IMR-90 (cell line): ENCODE results near the gene FAM13B. TPM values are rescaled to one million over a fixed set of nuclear protein-coding genes. Genes with fewer than 3 reads are reported as not detected.

Experiments used
- ATAC-seq: fragments of 200-7000 bp; cut with Tn5 transposase; 2 replicates; pipeline ENCODE4 v1.9.1; 2020; ENCODE audit warnings: low read depth, mild to moderate bottlenecking, moderate library complexity
- BruUV-seq: library from RNA; stranded (reverse); fragments of 400-500 nt; replicated peaks from 2 replicates; lab custom pipeline; 2021; lab: Mats Ljungman, UMichigan
- CTCF ChIA-PET: fragments of 300-600 bp; formaldehyde crosslinking; extraction: SDS; loops from one replicate; lab custom pipeline; 2021; ENCODE audit warnings: antibody characterized with exemption; lab: Yijun Ruan, JAX
- POLR2A ChIA-PET: fragments of 300-600 bp; sonication (Branson Sonifier 250); formaldehyde crosslinking; loops from one replicate; lab custom pipeline; 2022; ENCODE audit warnings: antibody characterized with exemption; ENCODE audit not compliant: unreplicated experiment; lab: Charles Lee
- DNase-seq: peaks from one replicate; pipeline ENCODE4 v3.0.0; 2013
- H2AFZ ChIP-seq: replicated peaks from 2 replicates; pipeline ENCODE3; 2013; ENCODE audit warnings: low read length, mild to moderate bottlenecking; ENCODE audit not compliant: poor library complexity
- H2AK5ac ChIP-seq: 2 replicates; pipeline ENCODE4 v1.6.1; 2013; ENCODE audit warnings: low read depth, low read length, inconsistent platforms
- H2AK9ac ChIP-seq: replicated peaks from 2 replicates; pipeline ENCODE3; 2013; ENCODE audit warnings: mild to moderate bottlenecking, low read depth, low read length, moderate library complexity; ENCODE audit not compliant: poor library complexity
- H2BK120ac ChIP-seq: 2 replicates; pipeline ENCODE4 v1.6.1; 2013; ENCODE audit warnings: low read depth, low read length, inconsistent platforms
- H2BK15ac ChIP-seq: 3 replicates; pipeline ENCODE4 v1.6.1; 2013; ENCODE audit warnings: low read depth, low read length, inconsistent platforms
- H2BK20ac ChIP-seq: 2 replicates; pipeline ENCODE4 v1.6.1; 2013; ENCODE audit warnings: low read depth, mild to moderate bottlenecking, inconsistent platforms, low read length, moderate library complexity
- H2BK5ac ChIP-seq: 2 replicates; pipeline ENCODE4 v1.6.1; 2013; ENCODE audit warnings: mild to moderate bottlenecking, low read depth, low read length, inconsistent platforms; ENCODE audit not compliant: poor library complexity, severe bottlenecking
- H3K14ac ChIP-seq: replicated peaks from 2 replicates; pipeline ENCODE4 v1.6.1; 2013; ENCODE audit warnings: low read depth, low read length, inconsistent platforms
- H3K18ac ChIP-seq: 2 replicates; pipeline ENCODE4 v1.6.1; 2013; ENCODE audit warnings: low read depth, low read length, control low read depth
- H3K23ac ChIP-seq: 2 replicates; pipeline ENCODE4 v1.6.1; 2013; ENCODE audit warnings: low read depth, low read length, inconsistent platforms
- H3K27ac ChIP-seq: 2 replicates; pipeline ENCODE4 v1.5.1; 2013; ENCODE audit warnings: mild to moderate bottlenecking, control low read depth, low read length; ENCODE audit not compliant: insufficient read depth
- H3K27me3 ChIP-seq: 2 replicates; pipeline ENCODE4 v1.6.1; 2013; ENCODE audit warnings: low read length; ENCODE audit not compliant: control insufficient read depth, insufficient read depth
- H3K36me3 ChIP-seq: 2 replicates; pipeline ENCODE4 v1.6.1; 2013; ENCODE audit warnings: low read length, mixed read lengths; ENCODE audit not compliant: control insufficient read depth, insufficient read depth
- H3K4ac ChIP-seq: 2 replicates; pipeline ENCODE4 v1.6.1; 2013; ENCODE audit warnings: low read depth, low read length, inconsistent platforms
- H3K4me1 ChIP-seq: 2 replicates; pipeline ENCODE4 v1.6.1; 2013; ENCODE audit warnings: low read length, mixed read lengths; ENCODE audit not compliant: control insufficient read depth, insufficient read depth
- H3K4me2 ChIP-seq: 2 replicates; pipeline ENCODE4 v1.6.1; 2013; ENCODE audit warnings: low read depth, mild to moderate bottlenecking, control low read depth, low read length, moderate library complexity
- H3K4me3 ChIP-seq: 2 replicates; pipeline ENCODE4 v1.5.1; 2013; ENCODE audit warnings: low read depth, mild to moderate bottlenecking, control low read depth, low read length, moderate library complexity; ENCODE audit not compliant: insufficient read depth
- H3K56ac ChIP-seq: 2 replicates; pipeline ENCODE4 v1.6.1; 2013; ENCODE audit warnings: low read length, inconsistent platforms; ENCODE audit not compliant: insufficient read depth; ENCODE audit errors: extremely low read depth
- H3K79me1 ChIP-seq, 2 experiments: 2 replicates each; pipeline ENCODE4 v1.6.1; 2013; ENCODE audit warnings: low read length in 2 of 2, inconsistent platforms in 1 of 2, low read depth in 1 of 2
- H3K9ac ChIP-seq: 2 replicates; pipeline ENCODE4 v1.6.1; 2013; ENCODE audit warnings: low read depth, low read length, control low read depth
- H3K9me1 ChIP-seq: 2 replicates; pipeline ENCODE4 v1.6.1; 2013; ENCODE audit warnings: low read length, inconsistent platforms; ENCODE audit not compliant: insufficient read depth
- H3K9me3 ChIP-seq: 2 replicates; pipeline ENCODE4 v1.6.1; 2013; ENCODE audit warnings: low read length; ENCODE audit not compliant: control insufficient read depth, insufficient read depth
- H4K20me1 ChIP-seq: 2 replicates; pipeline ENCODE4 v1.6.1; 2013; ENCODE audit warnings: low read length, inconsistent platforms; ENCODE audit not compliant: insufficient read depth
- H4K5ac ChIP-seq: 2 replicates; pipeline ENCODE4 v1.6.1; 2013; ENCODE audit warnings: mild to moderate bottlenecking, low read depth, low read length, control low read depth
- H4K8ac ChIP-seq, 2 experiments: 2 replicates each; pipeline ENCODE4 v1.6.1; 2013; ENCODE audit warnings: low read depth in 2 of 2, low read length in 2 of 2, control low read depth in 1 of 2, inconsistent platforms in 1 of 2
- H4K91ac ChIP-seq: 2 replicates; pipeline ENCODE4 v1.6.1; 2013; ENCODE audit warnings: low read depth, low read length, inconsistent platforms; ENCODE audit not compliant: insufficient read depth
- CEBPB ChIP-seq: IDR thresholded peaks from 2 replicates; pipeline ENCODE4 v1.6.1; 2012; ENCODE audit warnings: low read depth, low read length, improper control_type of control experiment
- CHD1 ChIP-seq: IDR thresholded peaks from 2 replicates; pipeline ENCODE4 v1.6.1; 2012; ENCODE audit warnings: low read depth, low read length, improper control_type of control experiment
- FOS ChIP-seq: fragments of 150-350 bp; IDR thresholded peaks from 2 replicates; pipeline ENCODE4 v1.6.1; 2016; ENCODE audit warnings: low read depth, low read length
- MAFK ChIP-seq: IDR thresholded peaks from 2 replicates; pipeline ENCODE4 v1.6.1; 2012; ENCODE audit warnings: low read depth, low read length, improper control_type of control experiment
- NFE2L2 ChIP-seq: fragments of 150-350 bp; IDR thresholded peaks from 2 replicates; pipeline ENCODE4 v1.6.1; 2016; ENCODE audit warnings: low read depth, mild to moderate bottlenecking, low read length
- RAD21 ChIP-seq: IDR thresholded peaks from 2 replicates; pipeline ENCODE4 v1.6.1; 2012; ENCODE audit warnings: low read length, improper control_type of control experiment
- WGBS, 2 experiments: methylation state at CpG; one replicate each; pipeline versions ENCODE4 v1.1.5 to v1.1.7; 2013; ENCODE audit warnings: missing lambda C conversion rate in 2 of 2; ENCODE audit not compliant: insufficient read length in 1 of 2; ENCODE audit errors: extremely low coverage in 2 of 2; 5-methylcytosine and 5-hydroxymethylcytosine counted together
- dilution Hi-C: fragments of 300-500 bp; cut with HindIII; formaldehyde crosslinking; loops from one replicate; pipeline ENCODE4 v1.14.3; 2018; ENCODE audit warnings: low sequenced_read_pairs; ENCODE audit not compliant: unreplicated experiment
- in situ Hi-C: fragments of 300-500 bp; cut with MboI; formaldehyde crosslinking; loops from 3 replicates; pipeline ENCODE4 v1.14.3; 2019; ENCODE audit warnings: low sequenced_read_pairs, inconsistent platforms, mixed read lengths
- intact Hi-C: fragments of 100-400 bp; cut with micrococcal nuclease; formaldehyde crosslinking; loops from 2 replicates; pipeline ENCODE4 v1.10.0; 2022
- polyA plus RNA-seq, 3 experiments: library from polyadenylated mRNA; depleted of rRNA; stranded (reverse); fragments of >200 nt; gene quantifications; 2 replicates each; pipeline ENCODE4 v1.2.3, GENCODE V29; 2012; ENCODE audit warnings: low replicate concordance in 1 of 3
- total RNA-seq: library from RNA; depleted of rRNA; stranded (reverse); fragments of >200 nt; gene quantifications from 2 replicates; pipeline ENCODE4 v1.2.3, GENCODE V29; 2012
- TF ChIP-seq, protein P1 (sequence below): conservative IDR thresholded peaks from 2 replicates; pipeline ENCODE4 v1.5.1; 2012; ENCODE audit warnings: mild to moderate bottlenecking, low read depth, low read length, improper control_type of control experiment

The FAM13B gene
- total and polyA plus RNA-seq, 2 of the 4 experiments (the other 2 are of a cell fraction), result 14.6 to 15.1 TPM

DNA sequence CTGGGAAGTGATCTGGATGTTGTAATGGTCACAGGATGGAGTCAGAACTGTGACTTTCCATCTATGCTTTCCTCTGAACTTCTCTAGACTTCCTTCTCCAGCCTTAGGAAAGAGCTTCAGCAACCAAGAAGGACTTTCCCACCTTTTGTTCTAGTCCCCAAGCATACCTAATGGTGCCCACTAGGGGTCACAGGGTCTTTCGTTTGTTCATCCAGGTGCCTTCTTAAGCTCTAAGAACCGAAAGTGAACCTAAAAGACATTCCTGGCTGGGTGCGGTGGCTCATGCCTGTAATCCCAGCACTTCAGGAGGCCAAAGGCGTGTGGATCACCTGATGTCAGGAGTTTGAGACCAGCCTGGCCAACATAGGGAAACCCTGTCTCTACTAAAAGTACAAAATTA lies 49.2 kb upstream of the FAM13B start:
- no peak overlapping the region for H2AK9ac ChIP-seq
- no peak overlapping the region for H2BK20ac ChIP-seq
- 45% methylated on average over 2 of the region's 4 CpGs; no CpG with 5 or more reads in 1 of the 2 experiments for WGBS, 2 experiments
- no peak overlapping the region for H4K8ac ChIP-seq
- no peaks in the 10 kb centered on the region for H3K9me3 ChIP-seq
- H3K18ac ChIP-seq, result no peak overlapping the region
- H2BK120ac ChIP-seq, result no peak overlapping the region
- TF ChIP-seq MAFK, result no peak
- TF ChIP-seq CHD1, result no peak
- no peak for TF ChIP-seq NFE2L2
- TF ChIP-seq, protein P1, sequence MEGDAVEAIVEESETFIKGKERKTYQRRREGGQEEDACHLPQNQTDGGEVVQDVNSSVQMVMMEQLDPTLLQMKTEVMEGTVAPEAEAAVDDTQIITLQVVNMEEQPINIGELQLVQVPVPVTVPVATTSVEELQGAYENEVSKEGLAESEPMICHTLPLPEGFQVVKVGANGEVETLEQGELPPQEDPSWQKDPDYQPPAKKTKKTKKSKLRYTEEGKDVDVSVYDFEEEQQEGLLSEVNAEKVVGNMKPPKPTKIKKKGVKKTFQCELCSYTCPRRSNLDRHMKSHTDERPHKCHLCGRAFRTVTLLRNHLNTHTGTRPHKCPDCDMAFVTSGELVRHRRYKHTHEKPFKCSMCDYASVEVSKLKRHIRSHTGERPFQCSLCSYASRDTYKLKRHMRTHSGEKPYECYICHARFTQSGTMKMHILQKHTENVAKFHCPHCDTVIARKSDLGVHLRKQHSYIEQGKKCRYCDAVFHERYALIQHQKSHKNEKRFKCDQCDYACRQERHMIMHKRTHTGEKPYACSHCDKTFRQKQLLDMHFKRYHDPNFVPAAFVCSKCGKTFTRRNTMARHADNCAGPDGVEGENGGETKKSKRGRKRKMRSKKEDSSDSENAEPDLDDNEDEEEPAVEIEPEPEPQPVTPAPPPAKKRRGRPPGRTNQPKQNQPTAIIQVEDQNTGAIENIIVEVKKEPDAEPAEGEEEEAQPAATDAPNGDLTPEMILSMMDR, result no peak
- no peak for TF ChIP-seq RAD21
- no peak for TF ChIP-seq CEBPB
- TF ChIP-seq FOS, result no peak
- H3K27ac ChIP-seq, result no peak overlapping the region
- ChIA-PET POLR2A (no interaction called here), CTCF (interaction anchor here (0.6 kb wide), 1 partner anchor 40 kb away, joined by 4 read pairs; no protein-coding TSS in a partner anchor)
- no peak overlapping the region for H3K4ac ChIP-seq
- in situ Hi-C loops, result no loop called here
- no peak overlapping the region for H3K4me2 ChIP-seq
- no peak overlapping the region for H2AFZ ChIP-seq
- no peak overlapping the region for H3K56ac ChIP-seq
- H2BK5ac ChIP-seq, result no peak overlapping the region
- H3K36me3 ChIP-seq, result no peaks in the 10 kb centered on the region
- H3K14ac ChIP-seq, result no peak overlapping the region
- ATAC-seq (no peak), DNase-seq (no peak)
- dilution Hi-C loops, result no loop called here
- no peaks in the 10 kb centered on the region; the same call in 1 of the 2 replicates for H3K27me3 ChIP-seq
- no peak overlapping the region for H3K9ac ChIP-seq
- no peaks in the 10 kb centered on the region for H4K20me1 ChIP-seq
- no peak overlapping the region for H2AK5ac ChIP-seq
- no peak overlapping the region for H3K23ac ChIP-seq
- no peaks in the 10 kb centered on the region for H3K79me1 ChIP-seq
- no peaks in the 10 kb centered on the region for H3K9me1 ChIP-seq
- H4K91ac ChIP-seq, result no peak overlapping the region
- no peak overlapping the region for H3K4me3 ChIP-seq
- intact Hi-C loops, result no loop called here
- no peak overlapping the region for H2BK15ac ChIP-seq
- BruUV-seq, result no TSS peak
- no peaks in the 10 kb centered on the region for H3K4me1 ChIP-seq
- no peak overlapping the region for H4K5ac ChIP-seq
